Stimulated activated effector memory CD8-positive, alpha-beta T cell treated with anti-CD3 and anti-CD28 coated beads, Interleukin-12 subunit alpha, Interleukin-12 subunit beta, amount 100 ng/mL, for 72 hours (primary cell): Measurements from ENCODE around the gene CAMK1D.

Source experiments
- ATAC-seq: fragments of 150-1000 bp; cut with Tn5 transposase; 2 replicates; pipeline ENCODE4 v1.10.0; 2021
- DNase-seq, 2 donors: peaks; one replicate each; pipeline ENCODE4 v3.0.0; 2021 to 2022; ENCODE audit warnings: low spot score in 2 of 2
- H3K27ac Mint-ChIP-seq: one replicate; pipeline ENCODE4 v1.8.0; 2022; ENCODE audit warnings: mild to moderate bottlenecking, mixed read lengths
- H3K36me3 Mint-ChIP-seq: one replicate; pipeline ENCODE4 v1.8.0; 2022; ENCODE audit warnings: mild to moderate bottlenecking, mixed read lengths
- H3K4me1 Mint-ChIP-seq: one replicate; pipeline ENCODE4 v1.8.0; 2022; ENCODE audit warnings: mixed read lengths
- H3K4me3 Mint-ChIP-seq: one replicate; pipeline ENCODE4 v1.8.0; 2022; ENCODE audit warnings: mild to moderate bottlenecking, mixed read lengths
- H3K9me3 Mint-ChIP-seq: one replicate; pipeline ENCODE4 v1.8.0; 2022; ENCODE audit warnings: mixed read lengths

The CAMK1D gene

GRCh38 chr10:12834721-12835120 lies 485.4 kb downstream of the CAMK1D start:
- Mint-ChIP-seq H3K9me3 (no peaks in the 10 kb centered on the region), H3K4me3 (no peak overlapping the region), H3K36me3 (peaks cover 8% of the 10 kb centered on the region), H3K27ac (no peak overlapping the region), H3K4me1 (no peaks in the 10 kb centered on the region)
- ATAC-seq (no peak), DNase-seq (no peak)

GRCh38 chr10:12835709-12836108 lies 486.4 kb downstream of the CAMK1D start:
- Mint-ChIP-seq H3K36me3 (peaks cover 5% of the 10 kb centered on the region), H3K4me1 (no peaks in the 10 kb centered on the region), H3K9me3 (no peaks in the 10 kb centered on the region), H3K27ac (no peak overlapping the region), H3K4me3 (no peak overlapping the region)
- ATAC-seq (no peak), DNase-seq (no peak)

GRCh38 chr10:12838366-12838765 lies 489.0 kb downstream of the CAMK1D start:
- ATAC-seq (no peak), DNase-seq (no peak)
- Mint-ChIP-seq H3K9me3 (no peaks in the 10 kb centered on the region), H3K4me3 (no peak overlapping the region), H3K27ac (no peak overlapping the region), H3K4me1 (no peaks in the 10 kb centered on the region), H3K36me3 (peaks cover 5% of the 10 kb centered on the region)

GRCh38 chr10:12838995-12839927 lies 489.9 kb downstream of the CAMK1D start:
- DNase-seq: no peak
- Mint-ChIP-seq H3K4me1 (no peaks in the 10 kb centered on the region), H3K4me3 (no peak overlapping the region), H3K27ac (no peak overlapping the region), H3K36me3 (peaks cover 5% of the 10 kb centered on the region), H3K9me3 (no peaks in the 10 kb centered on the region)
- no peak for ATAC-seq

GRCh38 chr10:12839941-12840611 lies 490.7 kb downstream of the CAMK1D start:
- Mint-ChIP-seq H3K9me3 (no peaks in the 10 kb centered on the region), H3K36me3 (peaks cover 5% of the 10 kb centered on the region), H3K4me1 (no peaks in the 10 kb centered on the region), H3K27ac (no peak overlapping the region), H3K4me3 (no peak overlapping the region)
- ATAC-seq: no peak
- no peak for DNase-seq

- no peak overlapping the region for H3K27ac Mint-ChIP-seq
- no peaks in the 10 kb centered on the region for H3K9me3 Mint-ChIP-seq
- no peaks in the 10 kb centered on the region for H3K4me1 Mint-ChIP-seq
- H3K4me3 Mint-ChIP-seq: no peak overlapping the region
- ATAC-seq: no peak
- DNase-seq: no peak
- H3K36me3 Mint-ChIP-seq: peaks cover 5% of the 10 kb centered on the region
Measured at GRCh38 chr10:12841426-12841825, 492.1 kb downstream of the CAMK1D start.

GRCh38 chr10:12841826-12842225 lies 492.5 kb downstream of the CAMK1D start:
- Mint-ChIP-seq H3K27ac (no peak overlapping the region), H3K9me3 (no peaks in the 10 kb centered on the region), H3K4me1 (no peaks in the 10 kb centered on the region), H3K4me3 (no peak overlapping the region), H3K36me3 (peaks cover 5% of the 10 kb centered on the region)
- no peak for ATAC-seq
- DNase-seq: no peak

GRCh38 chr10:12842310-12842709 lies 493.0 kb downstream of the CAMK1D start:
- ATAC-seq: no peak
- no peak for DNase-seq
- Mint-ChIP-seq H3K27ac (no peak overlapping the region), H3K36me3 (peaks cover 5% of the 10 kb centered on the region), H3K4me1 (no peaks in the 10 kb centered on the region), H3K4me3 (no peak overlapping the region), H3K9me3 (no peaks in the 10 kb centered on the region)

- H3K36me3 Mint-ChIP-seq: no peaks in the 10 kb centered on the region
- no peak for ATAC-seq
- no peaks in the 10 kb centered on the region for H3K4me1 Mint-ChIP-seq
- H3K4me3 Mint-ChIP-seq: no peak overlapping the region
- H3K27ac Mint-ChIP-seq: no peak overlapping the region
- no peak for DNase-seq
- H3K9me3 Mint-ChIP-seq: no peaks in the 10 kb centered on the region
Measured at GRCh38 chr10:12843296-12843945, 494.1 kb downstream of the CAMK1D start.

GRCh38 chr10:12844811-12845483 lies 495.6 kb downstream of the CAMK1D start:
- Mint-ChIP-seq H3K27ac (no peak overlapping the region), H3K9me3 (no peaks in the 10 kb centered on the region), H3K4me3 (no peak overlapping the region), H3K4me1 (no peaks in the 10 kb centered on the region), H3K36me3 (no peaks in the 10 kb centered on the region)
- DNase-seq (no peak), ATAC-seq (no peak)

GRCh38 chr10:12846718-12847117 lies 497.4 kb downstream of the CAMK1D start:
- H3K36me3 Mint-ChIP-seq: no peaks in the 10 kb centered on the region
- ATAC-seq (no peak), DNase-seq (no peak)
- H3K4me1 Mint-ChIP-seq: no peaks in the 10 kb centered on the region
- H3K9me3 Mint-ChIP-seq: no peaks in the 10 kb centered on the region
- no peak overlapping the region for H3K4me3 Mint-ChIP-seq
- no peak overlapping the region for H3K27ac Mint-ChIP-seq

GRCh38 chr10:12847361-12847975 lies 498.1 kb downstream of the CAMK1D start:
- Mint-ChIP-seq H3K4me3 (no peak overlapping the region), H3K9me3 (no peaks in the 10 kb centered on the region), H3K27ac (no peak overlapping the region), H3K36me3 (no peaks in the 10 kb centered on the region), H3K4me1 (no peaks in the 10 kb centered on the region)
- DNase-seq: peak in 1 of 2 donors; percentile 63
- peak; percentile 41 for ATAC-seq

- Mint-ChIP-seq H3K36me3 (no peaks in the 10 kb centered on the region), H3K9me3 (no peaks in the 10 kb centered on the region), H3K27ac (no peak overlapping the region), H3K4me3 (no peak overlapping the region), H3K4me1 (no peaks in the 10 kb centered on the region)
- DNase-seq (no peak), ATAC-seq (peak; percentile 6)
Measured at GRCh38 chr10:12848439-12849173, 499.3 kb downstream of the CAMK1D start.
